Spleen (tissue), 11 donors: Measurements from ENCODE around the gene LIF. TPM values are rescaled to one million over a fixed set of nuclear protein-coding genes. Genes with fewer than 3 reads are reported as not detected.

Experiments used
- DNase-seq: peaks from one replicate; pipeline ENCODE4 v3.0.0-alpha.2; 2020
- H3K27ac ChIP-seq, 8 donors: fragments of 200-600 bp; sonication (generic) in 7 of 8; 1 replicate in 4 of 8; 2 replicates in 4 of 8; pipeline versions ENCODE4 v1.5.0 to v1.8.0; 2016 to 2021; ENCODE audit warnings: inconsistent platforms in 4 of 8, mild to moderate bottlenecking in 4 of 8, moderate library complexity in 1 of 8
- H3K27me3 ChIP-seq, 7 donors: fragments of 200-600 bp; sonication (generic) in 6 of 7; replicated peaks in 1 of 7; 1 replicate in 4 of 7; 2 replicates in 3 of 7; pipeline versions ENCODE4 v1.5.0 to v1.8.0; 2016 to 2021; ENCODE audit warnings: inconsistent platforms in 3 of 7, mild to moderate bottlenecking in 1 of 7
- H3K36me3 ChIP-seq, 6 donors: fragments of 200-600 bp; sonication (generic) in 5 of 6; 1 replicate in 4 of 6; 2 replicates in 2 of 6; pipeline versions ENCODE4 v1.5.0 to v1.8.0; 2016 to 2021; ENCODE audit warnings: inconsistent platforms in 2 of 6
- H3K4me1 ChIP-seq, 6 donors: fragments of 200-600 bp; sonication (generic) in 5 of 6; 1 replicate in 3 of 6; 2 replicates in 3 of 6; pipeline versions ENCODE4 v1.5.0 to v1.8.0; 2016 to 2021; ENCODE audit warnings: inconsistent platforms in 3 of 6
- H3K4me3 ChIP-seq, 8 donors: fragments of 200-600 bp; sonication (generic) in 7 of 8; 1 replicate in 4 of 8; 2 replicates in 4 of 8; pipeline versions ENCODE4 v1.5.0 to v1.8.0; 2016 to 2021; ENCODE audit warnings: inconsistent platforms in 4 of 8, mild to moderate bottlenecking in 4 of 8, moderate library complexity in 2 of 8
- H3K9me3 ChIP-seq, 8 donors: fragments of 200-600 bp; sonication (generic) in 7 of 8; 1 replicate in 4 of 8; 2 replicates in 4 of 8; pipeline versions ENCODE4 v1.5.0 to v1.8.0; 2016 to 2021; ENCODE audit warnings: inconsistent platforms in 4 of 8
- POLR2A ChIP-seq, 3 donors: fragments of 450-650 bp; IDR thresholded peaks; one replicate each; pipeline ENCODE4 v1.5.1; 2017; ENCODE audit warnings: antibody characterized with exemption in 3 of 3, mild to moderate bottlenecking in 1 of 3
- POLR2AphosphoS5 ChIP-seq, 3 donors: sonication (generic); formaldehyde crosslinking; IDR thresholded peaks; one replicate each; pipeline ENCODE4 v1.5.1; 2017; ENCODE audit warnings: antibody characterized with exemption in 3 of 3
- WGBS, 5 donors: extraction: QIAGEN DNeasy Blood & Tissue Kit in 3 of 5; methylation state at CpG; one replicate each; pipeline versions ENCODE4 v1.1.5 to v1.1.7; 2013 to 2018; 5-methylcytosine and 5-hydroxymethylcytosine counted together
- intact Hi-C: fragments of 100-400 bp; cut with DNase I; formaldehyde crosslinking; loops from one replicate; pipeline ENCODE4 v1.15.0; 2023; ENCODE audit warnings: low total_unique reads
- polyA plus RNA-seq, 3 donors: library from polyadenylated mRNA; stranded (reverse); fragments of 200-250 nt; gene quantifications; one replicate each; pipeline ENCODE4 v1.2.1, GENCODE V29; 2013
- total RNA-seq, 7 donors: library from RNA; depleted of rRNA in 3 of 7; stranded (reverse); fragments of >200 nt in 3 of 7; fragmentation: NEBNext Ultra II Directional in 4 of 7; extraction: Animal tissue kit (Norgen Biotek cat#: 25700) in 4 of 7; gene quantifications; one replicate each; pipeline versions ENCODE4 v1.1.0 to v1.2.1, GENCODE V29; 2016 to 2021
- TF ChIP-seq, protein P1 (sequence below), 11 experiments: fragments of 200-600 bp in 7 of 11; fragments of 450-650 bp in 4 of 11; sonication (generic) in 4 of 11; IDR thresholded peaks in 8 of 11; conservative IDR thresholded peaks in 3 of 11; 1 replicate in 7 of 11; 2 replicates in 4 of 11; pipeline versions ENCODE4 v1.4.0 to v1.8.0; 2016 to 2021; ENCODE audit warnings: antibody characterized with exemption in 11 of 11, inconsistent platforms in 4 of 11, mild to moderate bottlenecking in 1 of 11
- donor health status: healthy with polysubstance abuse.
- donor health status: DM: no; HTN: no; CAD: no; lungs with moderate emphysema.
- donor health status: DM: no; HTN: no; CAD: no.
- donor health status: Bipolar disorder and iron deficiency.
- donor health status: healthy.
- donor health status: DM: no; HTN: no; CAD: no.
- donor health status: DM: yes; HTN: yes; CAD: no.

The LIF gene
- total and polyA plus RNA-seq, 10 donors = 0.21 to 3.2 (median 0.85) TPM; not detected in 2

DNA sequence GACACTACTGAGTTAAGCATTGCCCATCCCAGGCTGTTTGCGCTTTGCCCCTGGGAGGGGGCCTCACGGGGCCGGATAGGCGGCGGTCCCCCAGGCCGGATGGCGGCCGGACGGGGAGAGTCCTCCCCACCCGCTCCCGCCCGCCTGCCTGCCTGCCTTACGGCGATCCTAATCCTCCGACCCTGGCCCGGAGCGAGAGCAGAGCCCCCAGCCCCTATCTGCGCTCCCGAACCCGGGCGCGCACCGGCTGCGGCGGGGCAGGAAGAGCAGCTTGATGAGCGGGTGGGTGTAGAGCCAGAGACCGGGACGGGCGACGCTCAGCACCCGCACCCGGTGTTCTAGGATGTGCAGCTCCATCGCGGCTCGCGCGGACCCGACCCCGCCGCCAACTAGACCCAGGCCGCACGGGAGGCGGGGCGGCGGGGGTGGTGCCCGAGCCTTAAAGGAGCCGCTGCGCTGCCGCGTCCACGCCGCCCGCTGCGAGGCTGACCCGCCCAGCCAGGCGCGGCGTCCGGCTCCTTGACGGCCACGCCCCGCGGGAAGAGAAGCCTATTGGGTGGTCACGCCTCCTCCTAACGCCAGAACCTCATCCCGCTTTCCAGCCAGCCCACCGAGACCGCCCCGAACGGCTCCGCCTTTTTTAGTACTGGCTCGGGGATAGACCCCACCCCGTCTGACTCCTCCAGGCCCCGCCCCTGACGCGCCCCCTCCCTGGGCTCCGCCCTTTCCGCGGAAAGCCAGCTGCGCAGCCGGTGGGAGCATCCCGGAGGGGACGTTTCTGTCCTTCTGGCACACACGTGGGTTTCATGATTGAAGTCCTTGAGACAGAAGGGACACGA is 42.8 kb upstream of the LIF start, which contains the start of gene CASTOR1:
TSS of gene CASTOR1 (minus strand) at position 365 of the 839 bp plus-strand sequence. CDS start at position 357, 8 bp downstream.
- Histone ChIP-seq H3K27ac (peak within 1 kb of the TSS; percentile 83 to 95 (median 90)), H3K27me3 (no peaks in the 10 kb centered on the region), H3K4me3 (peak within 1 kb of the TSS; percentile 70 to 91 (median 86)), H3K36me3 (peaks cover 0 to 56% (median 35%) of the 10 kb centered on the region in 6 donors), H3K9me3 (no peaks in the 10 kb centered on the region), H3K4me1 (peaks cover 29 to 69% (median 60%) of the 10 kb centered on the region in 6 donors)
- peak; percentile 85 to 90 (median 90) for TF ChIP-seq POLR2AphosphoS5 (IDR thresholded peaks at IDR 0.05)
- TF ChIP-seq, protein P1, sequence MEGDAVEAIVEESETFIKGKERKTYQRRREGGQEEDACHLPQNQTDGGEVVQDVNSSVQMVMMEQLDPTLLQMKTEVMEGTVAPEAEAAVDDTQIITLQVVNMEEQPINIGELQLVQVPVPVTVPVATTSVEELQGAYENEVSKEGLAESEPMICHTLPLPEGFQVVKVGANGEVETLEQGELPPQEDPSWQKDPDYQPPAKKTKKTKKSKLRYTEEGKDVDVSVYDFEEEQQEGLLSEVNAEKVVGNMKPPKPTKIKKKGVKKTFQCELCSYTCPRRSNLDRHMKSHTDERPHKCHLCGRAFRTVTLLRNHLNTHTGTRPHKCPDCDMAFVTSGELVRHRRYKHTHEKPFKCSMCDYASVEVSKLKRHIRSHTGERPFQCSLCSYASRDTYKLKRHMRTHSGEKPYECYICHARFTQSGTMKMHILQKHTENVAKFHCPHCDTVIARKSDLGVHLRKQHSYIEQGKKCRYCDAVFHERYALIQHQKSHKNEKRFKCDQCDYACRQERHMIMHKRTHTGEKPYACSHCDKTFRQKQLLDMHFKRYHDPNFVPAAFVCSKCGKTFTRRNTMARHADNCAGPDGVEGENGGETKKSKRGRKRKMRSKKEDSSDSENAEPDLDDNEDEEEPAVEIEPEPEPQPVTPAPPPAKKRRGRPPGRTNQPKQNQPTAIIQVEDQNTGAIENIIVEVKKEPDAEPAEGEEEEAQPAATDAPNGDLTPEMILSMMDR (IDR thresholded peaks at IDR 0.05 in 8 of 11, conservative IDR thresholded peaks at IDR 0.05 in 3 of 11) = peak in 4 of 11 experiments; percentile 10 to 40 (median 24)
- TF ChIP-seq POLR2A (IDR thresholded peaks at IDR 0.05) = peak in 1 of 3 donors; percentile 16
- peak; percentile 98 for DNase-seq
- intact Hi-C loops = loop anchor here (5.0 to 10.0 kb wide), 2 partner anchors 98 to 185 kb away; partner anchors contain the start of gene RNF215
- WGBS, 5 donors = 0 to 1% (median 0%) methylated on average over 18 to 85 of the region's 85 CpGs

DNA sequence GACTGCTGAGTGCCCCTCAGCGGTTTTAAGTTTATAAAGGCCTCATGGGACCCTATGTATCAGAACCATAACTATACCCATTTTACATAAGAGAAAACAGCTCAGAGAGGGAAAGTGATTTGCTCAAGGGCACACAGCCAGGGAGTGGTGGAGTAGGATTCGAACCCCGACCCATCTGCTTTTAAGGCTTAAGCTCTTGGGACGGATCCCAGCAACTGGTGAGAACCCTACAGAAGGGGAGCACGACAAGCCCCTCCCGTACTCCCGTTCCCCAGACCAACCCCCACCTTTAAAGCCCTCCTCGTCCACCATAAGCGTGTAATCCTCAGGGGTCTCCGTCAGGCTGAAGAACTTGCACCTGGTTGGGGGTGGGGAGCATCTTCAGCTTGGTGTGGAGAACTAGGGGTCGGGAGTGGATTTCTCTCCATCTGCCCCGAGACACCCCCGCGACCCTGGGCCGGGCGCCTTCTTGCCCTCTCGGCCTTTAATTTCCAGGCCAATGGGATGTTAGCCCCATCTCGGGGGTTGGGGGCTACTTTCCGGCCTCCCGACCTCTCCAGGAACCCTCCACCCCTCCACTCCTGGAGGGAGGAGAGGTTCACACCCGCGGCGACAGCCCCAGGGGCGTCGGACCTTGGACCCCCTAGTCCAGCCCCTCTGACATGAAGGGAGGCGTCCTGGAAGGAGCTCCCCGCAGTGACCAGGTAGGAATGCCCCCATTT is 42.0 kb upstream of the LIF start:
- TF ChIP-seq POLR2AphosphoS5 (IDR thresholded peaks at IDR 0.05) (no peak), POLR2A (IDR thresholded peaks at IDR 0.05) (no peak)
- TF ChIP-seq, protein P1 (IDR thresholded peaks at IDR 0.05 in 8 of 11, conservative IDR thresholded peaks at IDR 0.05 in 3 of 11) = no peak
- Histone ChIP-seq H3K4me3 (peak overlapping the region; percentile 70 to 91 (median 86)), H3K36me3 (peaks cover 0 to 56% (median 27%) of the 10 kb centered on the region in 6 donors), H3K9me3 (no peaks in the 10 kb centered on the region), H3K4me1 (peaks cover 29 to 70% (median 60%) of the 10 kb centered on the region in 6 donors), H3K27ac (peak overlapping the region; percentile 83 to 95 (median 90)), H3K27me3 (no peaks in the 10 kb centered on the region)
- intact Hi-C loops = loop anchor here (5.0 to 10.0 kb wide), 2 partner anchors 99 to 184 kb away; partner anchors contain the start of gene RNF215
- no peak for DNase-seq
- WGBS, 5 donors = 17 to 29% (median 21%) methylated on average over 11 to 27 of the region's 27 CpGs

DNA sequence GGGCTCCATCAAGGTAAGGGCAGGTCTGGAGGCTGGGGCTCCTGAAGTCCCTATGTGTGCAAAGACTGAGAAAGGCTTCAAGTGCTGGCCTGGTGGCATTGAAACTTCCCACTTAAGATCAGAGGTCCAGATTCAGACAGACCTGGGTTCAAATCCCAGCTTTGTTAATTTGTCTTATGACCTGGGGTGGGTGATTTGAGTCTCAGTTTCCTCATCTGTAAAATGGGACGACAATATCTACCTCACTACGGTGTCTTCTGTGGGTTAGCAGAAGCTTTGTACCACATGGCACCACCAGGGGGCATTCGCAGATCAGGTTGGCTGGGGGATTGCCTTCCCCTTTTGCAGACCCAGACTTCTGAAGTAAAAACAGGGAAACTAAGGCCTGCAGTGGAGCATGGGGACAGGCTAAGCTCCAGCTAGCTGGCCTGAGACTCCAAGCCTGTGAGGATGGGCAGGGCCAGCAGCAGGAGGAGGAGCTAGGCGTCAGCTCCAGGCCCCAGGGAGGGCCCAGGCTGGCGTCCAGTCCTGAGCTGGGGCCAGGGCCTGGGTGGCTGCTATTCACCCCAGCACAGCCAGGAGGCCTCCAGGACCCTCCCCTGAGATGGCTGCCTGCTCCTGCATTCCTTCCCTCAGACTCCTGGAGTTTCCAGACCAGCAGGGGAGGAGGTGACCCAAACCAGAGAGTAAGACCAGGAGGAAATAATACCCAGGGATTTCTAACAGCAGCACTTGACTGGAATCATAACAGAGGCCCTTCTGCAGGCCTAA is 41.3 kb upstream of the LIF start:
- peaks cover 0 to 50% (median 20%) of the 10 kb centered on the region in 6 donors for H3K36me3 ChIP-seq
- no peaks in the 10 kb centered on the region for H3K9me3 ChIP-seq
- peak; percentile 95 for DNase-seq
- intact Hi-C loops = loop anchor here (5.0 to 10.0 kb wide), 2 partner anchors 99 to 183 kb away; partner anchors contain the start of gene RNF215
- TF ChIP-seq POLR2AphosphoS5 (IDR thresholded peaks at IDR 0.05) = peak; percentile 56 to 80 (median 76)
- no peak for TF ChIP-seq POLR2A (IDR thresholded peaks at IDR 0.05)
- TF ChIP-seq, protein P1 (IDR thresholded peaks at IDR 0.05 in 8 of 11, conservative IDR thresholded peaks at IDR 0.05 in 3 of 11) = peak; percentile 78 to 95 (median 92)
- peak overlapping the region in 7 of 8 donors; percentile 66 to 95 (median 91) for H3K27ac ChIP-seq
- H3K27me3 ChIP-seq = no peaks in the 10 kb centered on the region
- peak overlapping the region in 5 of 8 donors; percentile 70 to 91 (median 87) for H3K4me3 ChIP-seq
- peaks cover 29 to 76% (median 58%) of the 10 kb centered on the region in 6 donors for H3K4me1 ChIP-seq
- WGBS, 5 donors = 0 to 10% (median 4%) methylated on average over 4 to 5 of the region's 5 CpGs
